PC-3 (cell line): ENCODE results near the gene CIROP. TPM values are rescaled to one million over a fixed set of nuclear protein-coding genes. Genes with fewer than 3 reads are reported as not detected.

Experiments used
- ATAC-seq: fragments of 200-7000 bp; cut with Tn5 transposase; 2 replicates; pipeline ENCODE4 v1.9.1; 2020; ENCODE audit warnings: mild to moderate bottlenecking, moderate library complexity
- BruUV-seq: library from RNA; stranded (reverse); fragments of 400-500 nt; replicated peaks from 2 replicates; lab custom pipeline; 2021; lab: Mats Ljungman, UMichigan
- CTCF ChIA-PET: fragments of 300-600 bp; sonication (Branson Sonifier 250); formaldehyde crosslinking; loops from one replicate; lab custom pipeline; 2022; ENCODE audit warnings: antibody characterized with exemption; lab: Charles Lee
- POLR2A ChIA-PET: fragments of 300-600 bp; sonication (Branson Sonifier 250); formaldehyde crosslinking; loops from one replicate; lab custom pipeline; 2022; ENCODE audit warnings: antibody characterized with exemption; ENCODE audit not compliant: unreplicated experiment; lab: Charles Lee
- DNase-seq: peaks from one replicate; pipeline ENCODE4 v3.0.0-alpha.2; 2015
- H2AFZ ChIP-seq: fragments of 300-600 bp; sonication (generic); 2 replicates; pipeline ENCODE4 v1.6.0; 2016; ENCODE audit warnings: antibody characterized with exemption, low read length
- H3F3A ChIP-seq: fragments of 300-600 bp; sonication (generic); one replicate; pipeline ENCODE4 v1.6.0; 2017; ENCODE audit warnings: antibody characterized with exemption, low read length, control low read depth, mild to moderate bottlenecking; ENCODE audit not compliant: unreplicated experiment
- H3K27ac ChIP-seq: fragments of 300-600 bp; sonication (generic); 2 replicates; pipeline ENCODE4 v1.5.1; 2016; ENCODE audit warnings: mild to moderate bottlenecking, low read length
- H3K27me3 ChIP-seq: fragments of 300-600 bp; sonication (generic); 2 replicates; pipeline ENCODE4 v1.6.1; 2016; ENCODE audit warnings: low read length, mixed read lengths
- H3K36me3 ChIP-seq: fragments of 300-600 bp; sonication (generic); 2 replicates; pipeline ENCODE4 v1.6.1; 2016; ENCODE audit warnings: low read depth, mixed run types, low read length, mixed read lengths
- H3K4me1 ChIP-seq: fragments of 300-600 bp; sonication (generic); 2 replicates; pipeline ENCODE4 v1.5.1; 2016; ENCODE audit warnings: low read length; ENCODE audit not compliant: insufficient read depth
- H3K4me2 ChIP-seq: fragments of 300-600 bp; sonication (generic); 2 replicates; pipeline ENCODE4 v1.6.0; 2016; ENCODE audit warnings: low read length
- H3K4me3 ChIP-seq: fragments of 300-600 bp; sonication (generic); 2 replicates; pipeline ENCODE4 v1.5.1; 2016; ENCODE audit warnings: mild to moderate bottlenecking, low read length, mixed read lengths
- H3K79me2 ChIP-seq: fragments of 300-600 bp; sonication (generic); 2 replicates; pipeline ENCODE4 v1.6.1; 2017; ENCODE audit warnings: low read length, mixed read lengths
- H3K9ac ChIP-seq: fragments of 300-600 bp; sonication (generic); 2 replicates; pipeline ENCODE4 v1.6.0; 2016; ENCODE audit warnings: mild to moderate bottlenecking, low read length
- H3K9me2 ChIP-seq: fragments of 300-600 bp; sonication (generic); replicated peaks from 2 replicates; pipeline ENCODE4 v1.6.1; 2016; ENCODE audit warnings: mixed run types, low read length, mixed read lengths
- H3K9me3 ChIP-seq: fragments of 300-600 bp; sonication (generic); 2 replicates; pipeline ENCODE4 v1.6.1; 2016; ENCODE audit warnings: low read length, mixed read lengths
- H4K20me1 ChIP-seq: fragments of 300-600 bp; sonication (generic); 2 replicates; pipeline ENCODE4 v1.6.1; 2016; ENCODE audit warnings: low read length, mixed read lengths
- CTCF ChIP-seq: fragments of 300-600 bp; sonication (generic); conservative IDR thresholded peaks from 2 replicates; pipeline ENCODE4 v1.5.1; 2017; ENCODE audit warnings: antibody characterized with exemption, low read depth, mild to moderate bottlenecking, low read length
- EZH2 ChIP-seq: fragments of 300-600 bp; sonication (generic); IDR thresholded peaks from one replicate; pipeline ENCODE4 v1.6.1; 2017; ENCODE audit warnings: antibody characterized with exemption, mild to moderate bottlenecking, low read length; ENCODE audit not compliant: unreplicated experiment
- EZH2phosphoT487 ChIP-seq: fragments of 300-600 bp; sonication (generic); IDR thresholded peaks from 2 replicates; pipeline ENCODE4 v1.6.1; 2018; ENCODE audit warnings: mild to moderate bottlenecking, antibody characterized with exemption, low read length, borderline replicate concordance
- intact Hi-C: fragments of 100-400 bp; cut with micrococcal nuclease; formaldehyde crosslinking; loops from 2 replicates; pipeline ENCODE4 v1.9.0; 2023
- total RNA-seq: library from RNA; depleted of rRNA; stranded (reverse); fragments of >200 nt; gene quantifications from 2 replicates; pipeline ENCODE4 v1.2.3, GENCODE V29; 2014

The CIROP gene
- total RNA-seq, 1 experiment from 2014 or later: not detected

GRCh38 chr14:23136566-23137133, 31.9 kb upstream of the CIROP start:
- ChIA-PET CTCF (no interaction called here), POLR2A (interaction anchor here (0.6 kb wide), 1 partner anchor 1952 kb away, joined by 8 read pairs; no protein-coding TSS in a partner anchor)
- intact Hi-C loops: no loop called here
- Histone ChIP-seq H3K4me2 (no peak overlapping the region), H3F3A (no peaks in the 10 kb centered on the region), H3K27ac (no peak overlapping the region), H3K9me3 (no peaks in the 10 kb centered on the region), H3K9me2 (no peaks in the 10 kb centered on the region), H3K27me3 (no peaks in the 10 kb centered on the region), H3K4me1 (peaks cover 8% of the 10 kb centered on the region; the same call in 1 of the 2 replicates), H3K79me2 (no peaks in the 10 kb centered on the region), H2AFZ (no peak overlapping the region), H3K4me3 (no peak overlapping the region), H3K36me3 (no peaks in the 10 kb centered on the region), H4K20me1 (no peaks in the 10 kb centered on the region), H3K9ac (no peak overlapping the region)
- DNase-seq (no peak), ATAC-seq (no peak)
- BruUV-seq: no TSS peak
- TF ChIP-seq EZH2phosphoT487 (no peak), EZH2 (no peak), CTCF (no peak)

GRCh38 chr14:23132970-23133369, 28.2 kb upstream of the CIROP start:
- intact Hi-C loops: no loop called here
- Histone ChIP-seq H3K4me1 (peaks cover 16% of the 10 kb centered on the region), H3K9me3 (no peaks in the 10 kb centered on the region), H3K9me2 (no peaks in the 10 kb centered on the region), H3K4me3 (no peak overlapping the region), H3K4me2 (no peak overlapping the region), H3K9ac (no peak overlapping the region), H4K20me1 (no peaks in the 10 kb centered on the region), H3K79me2 (no peaks in the 10 kb centered on the region), H2AFZ (no peak overlapping the region), H3K36me3 (no peaks in the 10 kb centered on the region), H3F3A (no peaks in the 10 kb centered on the region), H3K27ac (no peak overlapping the region), H3K27me3 (no peaks in the 10 kb centered on the region)
- ATAC-seq (no peak), DNase-seq (no peak)
- POLR2A ChIA-PET: no interaction called here
- no peak for TF ChIP-seq EZH2phosphoT487
- TF ChIP-seq EZH2: no peak
- no peak for TF ChIP-seq CTCF
- CTCF ChIA-PET: no interaction called here
- no TSS peak for BruUV-seq

- no peaks in the 10 kb centered on the region for H4K20me1 ChIP-seq
- no peak overlapping the region for H3K4me3 ChIP-seq
- H3K79me2 ChIP-seq: no peaks in the 10 kb centered on the region
- H3K4me2 ChIP-seq: no peak overlapping the region
- no peaks in the 10 kb centered on the region for H3K9me3 ChIP-seq
- no peak overlapping the region for H2AFZ ChIP-seq
- no peaks in the 10 kb centered on the region for H3K36me3 ChIP-seq
- ATAC-seq (no peak), DNase-seq (no peak)
- TF ChIP-seq EZH2phosphoT487: no peak
- TF ChIP-seq EZH2: no peak
- TF ChIP-seq CTCF: no peak
- H3K9me2 ChIP-seq: no peaks in the 10 kb centered on the region
- H3K4me1 ChIP-seq: peaks cover 14% of the 10 kb centered on the region
- intact Hi-C loops: no loop called here
- no peak overlapping the region for H3K9ac ChIP-seq
- H3K27me3 ChIP-seq: no peaks in the 10 kb centered on the region
- H3K27ac ChIP-seq: no peak overlapping the region
- no TSS peak for BruUV-seq
- CTCF ChIA-PET: no interaction called here
- H3F3A ChIP-seq: no peaks in the 10 kb centered on the region
- POLR2A ChIA-PET: no interaction called here
Measured at GRCh38 chr14:23131482-23131881, 26.7 kb upstream of the CIROP start.
